ENCODE results near the gene EEFSEC.

DNA sequence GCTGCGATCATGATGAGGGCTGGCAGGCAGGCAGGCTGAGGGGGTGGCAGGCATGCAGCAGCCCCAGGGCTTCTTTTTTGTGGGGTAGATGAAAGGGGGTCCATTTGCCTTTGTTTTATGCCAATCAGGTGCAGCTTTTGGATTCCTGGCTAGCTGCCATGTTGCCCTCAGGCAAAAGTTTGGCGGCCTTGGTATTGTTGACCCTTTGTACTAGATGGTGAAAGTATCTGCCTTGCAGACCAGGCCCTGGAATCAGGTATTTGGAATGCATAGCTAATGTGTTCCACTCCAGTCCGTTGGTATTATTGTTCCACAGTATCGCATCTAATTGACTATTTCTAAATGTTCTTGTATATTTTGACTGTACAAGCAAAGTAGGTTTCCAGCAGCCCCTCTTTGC lies 35.0 kb downstream of the EEFSEC start:
- TF ChIP-seq, protein P1, sequence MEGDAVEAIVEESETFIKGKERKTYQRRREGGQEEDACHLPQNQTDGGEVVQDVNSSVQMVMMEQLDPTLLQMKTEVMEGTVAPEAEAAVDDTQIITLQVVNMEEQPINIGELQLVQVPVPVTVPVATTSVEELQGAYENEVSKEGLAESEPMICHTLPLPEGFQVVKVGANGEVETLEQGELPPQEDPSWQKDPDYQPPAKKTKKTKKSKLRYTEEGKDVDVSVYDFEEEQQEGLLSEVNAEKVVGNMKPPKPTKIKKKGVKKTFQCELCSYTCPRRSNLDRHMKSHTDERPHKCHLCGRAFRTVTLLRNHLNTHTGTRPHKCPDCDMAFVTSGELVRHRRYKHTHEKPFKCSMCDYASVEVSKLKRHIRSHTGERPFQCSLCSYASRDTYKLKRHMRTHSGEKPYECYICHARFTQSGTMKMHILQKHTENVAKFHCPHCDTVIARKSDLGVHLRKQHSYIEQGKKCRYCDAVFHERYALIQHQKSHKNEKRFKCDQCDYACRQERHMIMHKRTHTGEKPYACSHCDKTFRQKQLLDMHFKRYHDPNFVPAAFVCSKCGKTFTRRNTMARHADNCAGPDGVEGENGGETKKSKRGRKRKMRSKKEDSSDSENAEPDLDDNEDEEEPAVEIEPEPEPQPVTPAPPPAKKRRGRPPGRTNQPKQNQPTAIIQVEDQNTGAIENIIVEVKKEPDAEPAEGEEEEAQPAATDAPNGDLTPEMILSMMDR (IDR thresholded peaks at IDR 0.05; ENCODE audit: poor library complexity, severe bottlenecking): no peak
- no peak for TF ChIP-seq POLR2AphosphoS5 (IDR thresholded peaks at IDR 0.05)
- no peak for TF ChIP-seq TAF1 (IDR thresholded peaks at IDR 0.05; ENCODE audit: low read depth)
- TF ChIP-seq EZH2 (IDR thresholded peaks at IDR 0.05; ENCODE audit: borderline replicate concordance, insufficient read depth, low read length, poor library complexity, severe bottlenecking): no peak
- TF ChIP-seq, protein P2, sequence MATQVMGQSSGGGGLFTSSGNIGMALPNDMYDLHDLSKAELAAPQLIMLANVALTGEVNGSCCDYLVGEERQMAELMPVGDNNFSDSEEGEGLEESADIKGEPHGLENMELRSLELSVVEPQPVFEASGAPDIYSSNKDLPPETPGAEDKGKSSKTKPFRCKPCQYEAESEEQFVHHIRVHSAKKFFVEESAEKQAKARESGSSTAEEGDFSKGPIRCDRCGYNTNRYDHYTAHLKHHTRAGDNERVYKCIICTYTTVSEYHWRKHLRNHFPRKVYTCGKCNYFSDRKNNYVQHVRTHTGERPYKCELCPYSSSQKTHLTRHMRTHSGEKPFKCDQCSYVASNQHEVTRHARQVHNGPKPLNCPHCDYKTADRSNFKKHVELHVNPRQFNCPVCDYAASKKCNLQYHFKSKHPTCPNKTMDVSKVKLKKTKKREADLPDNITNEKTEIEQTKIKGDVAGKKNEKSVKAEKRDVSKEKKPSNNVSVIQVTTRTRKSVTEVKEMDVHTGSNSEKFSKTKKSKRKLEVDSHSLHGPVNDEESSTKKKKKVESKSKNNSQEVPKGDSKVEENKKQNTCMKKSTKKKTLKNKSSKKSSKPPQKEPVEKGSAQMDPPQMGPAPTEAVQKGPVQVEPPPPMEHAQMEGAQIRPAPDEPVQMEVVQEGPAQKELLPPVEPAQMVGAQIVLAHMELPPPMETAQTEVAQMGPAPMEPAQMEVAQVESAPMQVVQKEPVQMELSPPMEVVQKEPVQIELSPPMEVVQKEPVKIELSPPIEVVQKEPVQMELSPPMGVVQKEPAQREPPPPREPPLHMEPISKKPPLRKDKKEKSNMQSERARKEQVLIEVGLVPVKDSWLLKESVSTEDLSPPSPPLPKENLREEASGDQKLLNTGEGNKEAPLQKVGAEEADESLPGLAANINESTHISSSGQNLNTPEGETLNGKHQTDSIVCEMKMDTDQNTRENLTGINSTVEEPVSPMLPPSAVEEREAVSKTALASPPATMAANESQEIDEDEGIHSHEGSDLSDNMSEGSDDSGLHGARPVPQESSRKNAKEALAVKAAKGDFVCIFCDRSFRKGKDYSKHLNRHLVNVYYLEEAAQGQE (IDR thresholded peaks at IDR 0.05; ENCODE audit: borderline replicate concordance): no peak
- no peak for TF ChIP-seq SMC3 (conservative IDR thresholded peaks at IDR 0.05; ENCODE audit: poor library complexity)

Data from neural cell (in vitro differentiated cells).